GM19099 (cell line): Measurements from ENCODE around the gene MAN2A1.

Source experiments
- POLR2A ChIP-seq: IDR thresholded peaks from 3 replicates; pipeline ENCODE4 v1.6.1; 2011; ENCODE audit warnings: low read depth; ENCODE audit not compliant: insufficient read length; ENCODE audit errors: extremely low read depth

The MAN2A1 gene

DNA sequence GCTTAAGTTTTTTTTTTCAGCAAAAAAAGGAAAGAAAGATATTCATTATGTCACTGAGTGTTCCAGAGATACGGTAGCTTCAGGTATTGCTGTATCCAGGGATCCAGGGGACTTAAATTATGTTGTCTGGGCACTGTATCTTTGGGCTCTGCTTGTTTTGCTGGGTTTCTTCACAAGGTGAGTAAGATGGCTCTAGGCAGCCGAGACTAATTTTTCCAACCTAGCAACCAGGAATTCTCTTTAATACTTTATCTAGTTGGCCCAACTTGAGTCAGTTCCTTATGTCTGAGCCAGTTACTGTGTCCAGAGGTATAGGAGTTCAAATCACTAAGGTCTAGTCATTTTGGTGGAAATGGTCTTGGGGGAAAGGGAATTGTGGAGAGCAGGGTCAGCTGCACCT, 66.0 kb downstream of the MAN2A1 start:
- TF ChIP-seq POLR2A = no peak

DNA sequence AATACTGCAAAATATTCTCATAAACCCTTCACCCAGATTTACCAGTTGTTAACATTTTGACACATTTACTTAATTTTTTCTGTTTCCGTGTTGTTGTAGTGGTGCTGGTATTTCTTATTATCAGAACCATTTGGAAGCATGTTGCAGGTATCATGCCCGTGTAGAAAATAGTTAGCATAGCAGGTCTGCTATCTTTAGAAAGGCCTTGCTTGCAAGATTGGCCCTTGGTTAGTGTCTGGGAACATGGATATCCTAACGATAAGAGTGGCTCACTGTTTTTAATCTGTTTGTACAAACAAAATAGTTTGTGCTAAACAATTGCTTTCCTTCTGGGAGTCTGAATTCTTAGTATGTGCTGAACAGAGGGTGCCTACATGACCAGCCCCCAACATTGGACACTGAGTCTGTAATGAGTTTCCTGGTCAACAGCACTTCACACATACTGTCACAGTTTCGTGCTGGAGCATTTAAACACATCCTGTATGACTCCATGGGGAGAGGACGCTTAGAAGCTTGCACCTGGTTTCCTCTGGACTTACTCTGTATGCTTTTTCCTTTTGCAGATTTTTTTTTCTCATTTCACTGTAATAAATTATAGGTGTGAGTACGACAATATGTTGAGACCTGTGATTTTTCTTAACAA, 66.9 kb downstream of the MAN2A1 start:
- no peak for TF ChIP-seq POLR2A

GRCh38 chr5:109757490-109757889, 67.8 kb downstream of the MAN2A1 start:
- no peak for TF ChIP-seq POLR2A

DNA sequence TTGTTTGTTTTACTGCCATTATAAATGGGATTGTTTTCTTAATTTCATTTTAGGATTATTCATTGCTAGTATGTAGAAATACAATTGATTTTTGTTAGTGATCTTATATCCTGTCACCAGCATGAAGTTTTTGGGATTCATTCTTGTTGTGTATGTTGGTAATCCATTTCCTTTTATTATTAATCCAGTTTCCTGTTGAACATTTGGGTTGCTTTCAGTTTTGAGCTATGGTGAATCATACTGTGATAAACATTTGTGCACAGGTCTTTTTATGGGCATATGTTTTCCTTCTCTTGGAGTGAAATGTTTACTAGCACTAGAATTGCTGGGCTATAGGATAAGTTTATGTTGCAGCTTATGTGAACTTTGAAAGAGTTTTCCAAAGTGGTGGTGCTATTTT, 69.6 kb downstream of the MAN2A1 start:
- TF ChIP-seq POLR2A = no peak

- no peak for TF ChIP-seq POLR2A
Observed at GRCh38 chr5:109762821-109763220, 73.1 kb downstream of the MAN2A1 start.

GRCh38 chr5:109767184-109767995, 77.7 kb downstream of the MAN2A1 start:
- no peak for TF ChIP-seq POLR2A

GRCh38 chr5:109767997-109768396, 78.3 kb downstream of the MAN2A1 start:
- TF ChIP-seq POLR2A = no peak

GRCh38 chr5:109769597-109770291, 80.0 kb downstream of the MAN2A1 start:
- TF ChIP-seq POLR2A = no peak

- no peak for TF ChIP-seq POLR2A
Observed at GRCh38 chr5:109775130-109775529, 85.4 kb downstream of the MAN2A1 start.

DNA sequence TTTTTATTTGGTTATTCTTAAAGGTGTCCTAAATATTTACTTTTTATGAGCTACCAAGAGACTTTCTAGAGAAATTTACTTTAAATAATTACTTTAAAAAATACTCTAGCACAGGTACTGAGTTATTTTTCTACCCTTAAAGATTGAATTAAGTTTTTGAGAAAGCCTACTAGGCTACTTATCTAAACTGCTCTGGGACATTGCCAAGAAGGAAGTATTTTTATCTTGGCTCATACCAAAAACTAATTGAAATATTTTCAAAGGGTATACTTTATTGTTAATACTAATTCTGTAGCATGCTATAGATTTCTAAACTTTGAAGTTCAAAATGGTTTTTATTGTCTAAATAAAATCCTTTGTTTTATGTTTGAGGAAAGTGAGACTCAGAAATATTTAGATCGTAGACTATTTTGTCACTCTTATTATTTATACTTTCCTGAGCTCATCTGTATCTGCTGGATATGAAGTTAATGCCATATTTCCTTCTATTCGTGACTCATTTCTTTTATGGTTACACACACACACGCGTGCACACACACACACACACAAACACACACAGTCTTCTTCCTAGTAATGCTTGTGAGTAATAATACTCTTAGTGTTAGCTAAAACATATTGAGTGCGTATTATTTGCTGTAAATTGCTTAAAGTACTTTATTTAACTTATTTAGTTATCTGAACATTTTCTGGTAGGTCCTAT, 89.5 kb downstream of the MAN2A1 start:
- no peak for TF ChIP-seq POLR2A

- no peak for TF ChIP-seq POLR2A
Observed at GRCh38 chr5:109784687-109785086, 95.0 kb downstream of the MAN2A1 start.

GRCh38 chr5:109786206-109786855, 96.6 kb downstream of the MAN2A1 start:
- TF ChIP-seq POLR2A = no peak

GRCh38 chr5:109788596-109788995, 98.9 kb downstream of the MAN2A1 start:
- no peak for TF ChIP-seq POLR2A

DNA sequence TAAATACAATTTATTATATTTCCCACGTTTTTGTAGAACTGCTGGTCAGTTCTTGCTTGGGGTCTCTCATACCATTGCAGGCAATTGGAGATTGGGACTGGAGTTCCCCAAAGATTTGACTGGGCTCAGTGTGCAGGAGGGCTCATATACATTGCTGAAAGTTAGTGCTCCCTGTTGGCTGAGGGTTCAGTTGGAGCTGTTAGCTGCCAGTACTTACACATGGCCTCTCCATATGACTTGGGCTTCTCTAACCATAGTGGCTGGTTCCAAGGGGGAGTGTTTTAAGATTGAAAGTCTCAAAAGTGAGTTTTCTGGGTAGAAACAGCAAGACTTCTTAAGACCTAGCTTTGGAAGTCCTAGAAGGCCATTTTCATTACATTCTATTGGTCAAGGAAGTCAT, 102.9 kb downstream of the MAN2A1 start:
- TF ChIP-seq POLR2A = no peak

GRCh38 chr5:109803854-109804253, 114.1 kb downstream of the MAN2A1 start:
- TF ChIP-seq POLR2A = no peak

DNA sequence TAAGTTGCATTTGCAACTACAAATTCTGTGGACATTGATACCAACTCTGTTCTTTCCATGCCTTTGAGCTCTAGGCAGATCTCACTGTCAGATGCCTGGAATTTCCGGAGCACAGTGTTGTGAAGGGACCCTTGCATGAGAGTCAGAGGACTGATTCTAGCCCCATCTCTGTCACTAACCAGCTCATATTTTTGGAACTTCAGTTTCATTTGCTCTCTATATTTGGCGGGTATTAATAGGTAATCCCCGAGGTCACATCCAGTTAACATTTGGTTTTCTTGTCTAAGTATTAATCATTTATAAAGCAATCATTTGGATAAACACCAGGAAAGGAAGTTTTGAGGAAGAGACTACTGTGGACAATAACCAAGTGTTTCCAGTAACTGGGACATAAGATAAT, 115.7 kb downstream of the MAN2A1 start:
- no peak for TF ChIP-seq POLR2A

DNA sequence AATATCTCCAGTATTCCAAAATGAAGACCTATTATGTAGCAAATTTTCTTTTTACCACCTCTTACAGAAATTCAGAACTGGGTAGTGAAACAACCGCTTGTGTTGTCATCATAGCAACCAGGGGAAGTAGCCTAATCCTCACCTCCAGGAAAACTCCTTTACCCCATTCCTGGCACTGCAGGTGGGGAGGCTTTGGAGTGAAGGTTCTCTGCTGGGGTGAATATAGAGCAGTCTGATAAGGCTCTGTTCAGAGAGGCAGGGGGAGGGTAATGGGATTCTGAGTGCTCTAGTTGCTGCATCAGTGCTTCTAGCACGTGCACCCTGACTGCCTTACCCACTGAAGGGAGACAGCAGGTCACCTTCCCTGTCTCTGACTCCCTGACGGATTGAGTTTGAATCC, 116.2 kb downstream of the MAN2A1 start:
- no peak for TF ChIP-seq POLR2A
